A673 (cell line): ENCODE results near the gene FIS1. TPM values are rescaled to one million over a fixed set of nuclear protein-coding genes. Genes with fewer than 3 reads are reported as not detected.

Source experiments
- BruUV-seq: library from RNA; stranded (reverse); fragments of 400-500 nt; replicated peaks from 2 replicates; lab custom pipeline; 2021; lab: Mats Ljungman, UMichigan
- CTCF ChIA-PET: fragments of 300-600 bp; sonication (Branson Sonifier 250); formaldehyde crosslinking; loops from one replicate; lab custom pipeline; 2022; ENCODE audit warnings: antibody characterized with exemption; lab: Charles Lee
- POLR2A ChIA-PET: fragments of 300-600 bp; sonication (Branson Sonifier 250); formaldehyde crosslinking; loops from one replicate; lab custom pipeline; 2022; ENCODE audit warnings: antibody characterized with exemption; ENCODE audit not compliant: low non-redundant PET; lab: Charles Lee
- DNase-seq: peaks from one replicate; pipeline ENCODE4 v3.0.0-alpha.2; 2015; ENCODE audit warnings: low spot score
- H3K27ac ChIP-seq: fragments of 200-600 bp; sonication (generic); 2 replicates; pipeline ENCODE4 v1.5.1; 2016; ENCODE audit warnings: mixed run types, low read depth, mild to moderate bottlenecking, mixed read lengths, antibody characterized with exemption, low read length; ENCODE audit not compliant: poor library complexity, severe bottlenecking
- H3K27me3 ChIP-seq: fragments of 200-600 bp; sonication (generic); replicated peaks from 2 replicates; pipeline ENCODE4 v1.6.1; 2017; ENCODE audit warnings: mixed run types, low read depth, mild to moderate bottlenecking, mixed read lengths, antibody characterized with exemption, low read length; ENCODE audit not compliant: insufficient read depth, poor library complexity
- H3K36me3 ChIP-seq: fragments of 200-600 bp; sonication (generic); 2 replicates; pipeline ENCODE4 v1.6.1; 2016; ENCODE audit warnings: mixed run types, mild to moderate bottlenecking, mixed read lengths, antibody characterized with exemption, low read length; ENCODE audit not compliant: insufficient read depth, poor library complexity, severe bottlenecking
- H3K4me1 ChIP-seq: fragments of 200-600 bp; sonication (generic); 2 replicates; pipeline ENCODE4 v1.6.1; 2017; ENCODE audit warnings: mixed run types, mild to moderate bottlenecking, mixed read lengths, antibody characterized with exemption, low read length; ENCODE audit not compliant: insufficient read depth, poor library complexity, severe bottlenecking
- H3K4me3 ChIP-seq: fragments of 200-600 bp; sonication (generic); 2 replicates; pipeline ENCODE4 v1.5.1; 2016; ENCODE audit warnings: low read depth, mixed run types, mild to moderate bottlenecking, mixed read lengths, low read length; ENCODE audit not compliant: poor library complexity, severe bottlenecking
- H3K9me3 ChIP-seq: fragments of 200-600 bp; sonication (generic); 2 replicates; pipeline ENCODE4 v1.6.1; 2016; ENCODE audit warnings: mixed run types, low read depth, mild to moderate bottlenecking, mixed read lengths, antibody characterized with exemption, low read length; ENCODE audit not compliant: poor library complexity, severe bottlenecking
- EZH2 ChIP-seq: fragments of 200-600 bp; sonication (generic); IDR thresholded peaks from 2 replicates; pipeline ENCODE4 v1.6.1; 2017; ENCODE audit warnings: borderline replicate concordance, low read depth, mild to moderate bottlenecking, mixed read lengths, antibody characterized with exemption, low read length; ENCODE audit not compliant: poor library complexity, severe bottlenecking
- intact Hi-C: fragments of 100-400 bp; cut with micrococcal nuclease; formaldehyde crosslinking; loops from one replicate; pipeline ENCODE4 v1.10.0; 2022; ENCODE audit not compliant: unreplicated experiment
- total RNA-seq: library from RNA; stranded (reverse); gene quantifications from 2 replicates; pipeline ENCODE4 v1.2.3, GENCODE V29; 2021
- TF ChIP-seq, protein P1 (sequence below): fragments of 300-800, 200-600 bp; sonication (generic); conservative IDR thresholded peaks from 2 replicates; pipeline ENCODE4 v1.5.1; 2017; ENCODE audit warnings: low read depth, mild to moderate bottlenecking, antibody characterized with exemption, low read length, moderate library complexity, mixed read lengths

Gene FIS1
- total RNA-seq, 1 experiment from 2014 or later = 79.6 TPM

DNA sequence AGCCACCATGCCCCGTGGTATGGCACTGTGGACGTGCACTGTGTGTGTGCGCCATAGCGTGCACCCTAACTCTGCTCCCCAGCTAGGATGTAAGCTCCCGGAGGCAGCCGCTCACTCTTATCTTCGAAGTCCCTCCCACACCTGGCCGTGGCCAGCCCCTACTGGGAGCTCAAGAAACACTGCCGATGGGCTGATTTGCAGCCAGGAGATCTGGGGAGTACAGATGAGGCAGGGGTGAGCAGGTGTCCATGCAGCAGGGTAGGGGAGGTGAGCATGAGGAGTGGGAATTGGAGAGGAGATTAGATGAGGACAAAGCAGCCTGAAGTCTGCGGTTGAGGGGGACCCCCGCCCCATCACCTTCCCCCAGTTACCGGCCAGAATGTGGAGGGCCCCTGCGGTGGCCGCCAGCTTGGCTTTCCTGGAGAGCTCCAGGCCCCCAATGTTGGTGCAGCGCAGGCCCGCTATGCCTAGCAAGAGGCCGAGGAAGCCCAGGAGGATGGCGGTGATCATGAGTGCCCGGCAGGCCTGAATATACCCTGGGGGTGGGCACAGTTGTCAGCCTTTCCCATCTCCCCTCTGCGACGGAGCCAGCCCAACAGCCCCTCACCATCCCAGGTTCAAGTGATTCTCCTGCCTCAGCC, 10.9 kb downstream of the FIS1 start:
- Histone ChIP-seq H3K4me3 (no peak overlapping the region), H3K9me3 (no peaks in the 10 kb centered on the region), H3K36me3 (no peaks in the 10 kb centered on the region), H3K27me3 (no peaks in the 10 kb centered on the region), H3K4me1 (no peaks in the 10 kb centered on the region), H3K27ac (no peak overlapping the region)
- no TSS peak for BruUV-seq
- no peak for TF ChIP-seq EZH2
- TF ChIP-seq, protein P1, sequence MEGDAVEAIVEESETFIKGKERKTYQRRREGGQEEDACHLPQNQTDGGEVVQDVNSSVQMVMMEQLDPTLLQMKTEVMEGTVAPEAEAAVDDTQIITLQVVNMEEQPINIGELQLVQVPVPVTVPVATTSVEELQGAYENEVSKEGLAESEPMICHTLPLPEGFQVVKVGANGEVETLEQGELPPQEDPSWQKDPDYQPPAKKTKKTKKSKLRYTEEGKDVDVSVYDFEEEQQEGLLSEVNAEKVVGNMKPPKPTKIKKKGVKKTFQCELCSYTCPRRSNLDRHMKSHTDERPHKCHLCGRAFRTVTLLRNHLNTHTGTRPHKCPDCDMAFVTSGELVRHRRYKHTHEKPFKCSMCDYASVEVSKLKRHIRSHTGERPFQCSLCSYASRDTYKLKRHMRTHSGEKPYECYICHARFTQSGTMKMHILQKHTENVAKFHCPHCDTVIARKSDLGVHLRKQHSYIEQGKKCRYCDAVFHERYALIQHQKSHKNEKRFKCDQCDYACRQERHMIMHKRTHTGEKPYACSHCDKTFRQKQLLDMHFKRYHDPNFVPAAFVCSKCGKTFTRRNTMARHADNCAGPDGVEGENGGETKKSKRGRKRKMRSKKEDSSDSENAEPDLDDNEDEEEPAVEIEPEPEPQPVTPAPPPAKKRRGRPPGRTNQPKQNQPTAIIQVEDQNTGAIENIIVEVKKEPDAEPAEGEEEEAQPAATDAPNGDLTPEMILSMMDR = no peak
- POLR2A ChIA-PET = no interaction called here
- intact Hi-C loops = no loop called here
- CTCF ChIA-PET = no interaction called here
- DNase-seq = no peak

DNA sequence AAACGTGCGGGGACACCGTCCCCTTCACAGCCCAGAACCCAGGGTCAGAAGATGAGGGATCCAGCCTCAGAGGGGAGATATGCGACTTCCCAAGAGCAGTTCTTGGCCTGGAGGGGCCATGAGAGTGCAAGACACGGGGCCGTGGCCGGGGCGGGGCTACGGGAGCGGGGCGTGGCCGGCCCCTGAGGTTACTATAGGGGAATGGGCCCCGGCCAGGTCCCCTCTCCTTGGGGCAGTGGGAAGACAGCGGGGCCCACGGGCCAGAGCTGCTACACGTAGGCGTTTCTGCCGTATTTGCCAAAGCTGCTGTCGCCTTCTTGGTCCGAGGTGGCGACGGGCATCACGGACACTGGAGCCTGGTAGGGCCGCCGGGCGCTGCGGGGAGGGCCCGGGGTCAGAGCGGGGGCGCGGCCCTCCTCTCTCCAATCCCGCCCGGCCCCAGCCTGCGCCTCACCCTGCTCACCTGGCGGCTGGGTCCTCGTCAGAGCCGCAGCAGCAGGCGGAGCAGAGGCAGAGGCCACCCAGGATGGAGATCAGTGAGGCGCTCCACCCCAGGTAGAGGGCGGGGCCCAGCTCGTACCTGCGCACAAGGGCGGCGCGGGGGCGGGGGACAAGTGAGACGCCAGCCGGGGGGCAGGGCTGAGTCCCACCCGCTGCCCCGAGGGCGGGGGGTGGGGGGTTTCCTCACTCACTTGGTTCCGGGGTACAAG, 12.6 kb downstream of the FIS1 start:
- no peak for DNase-seq
- H3K27ac ChIP-seq = no peak overlapping the region
- BruUV-seq = no TSS peak
- H3K27me3 ChIP-seq = no peaks in the 10 kb centered on the region
- intact Hi-C loops = no loop called here
- POLR2A ChIA-PET = no interaction called here
- H3K4me3 ChIP-seq = no peak overlapping the region
- no peaks in the 10 kb centered on the region for H3K4me1 ChIP-seq
- TF ChIP-seq, protein P1 = no peak
- no peak for TF ChIP-seq EZH2
- CTCF ChIA-PET = no interaction called here
- H3K9me3 ChIP-seq = no peaks in the 10 kb centered on the region
- H3K36me3 ChIP-seq = no peaks in the 10 kb centered on the region

DNA sequence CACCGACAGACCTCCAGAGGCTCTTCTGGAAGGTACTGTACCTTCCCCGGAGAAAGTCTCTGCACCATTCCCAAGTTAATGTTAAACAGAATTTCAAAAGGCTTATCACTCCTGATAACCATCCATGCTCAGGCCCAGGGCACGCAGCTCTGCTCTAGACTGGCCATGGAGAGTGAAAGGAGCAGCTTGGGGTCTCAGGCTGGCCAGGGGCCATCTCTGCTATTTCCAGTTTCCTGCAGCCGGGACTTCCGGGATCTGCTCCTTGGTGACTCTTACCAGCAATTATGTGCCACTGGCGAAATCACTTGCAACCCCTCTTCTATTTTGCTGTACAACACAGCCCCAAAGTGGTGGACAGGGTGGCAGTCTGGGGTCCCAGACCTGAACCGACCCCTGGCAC, 13.2 kb downstream of the FIS1 start:
- H3K4me3 ChIP-seq = no peak overlapping the region
- H3K9me3 ChIP-seq = no peaks in the 10 kb centered on the region
- no peak for TF ChIP-seq EZH2
- TF ChIP-seq, protein P1 = no peak
- no TSS peak for BruUV-seq
- intact Hi-C loops = no loop called here
- H3K4me1 ChIP-seq = no peaks in the 10 kb centered on the region
- no peaks in the 10 kb centered on the region for H3K36me3 ChIP-seq
- ChIA-PET POLR2A (no interaction called here), CTCF (no interaction called here)
- DNase-seq = no peak
- H3K27ac ChIP-seq = no peak overlapping the region
- no peaks in the 10 kb centered on the region for H3K27me3 ChIP-seq
